HL-60 (cell line): ENCODE data around the gene FANCE.

Experiments
- DNase-seq, 2 experiments: peaks; one replicate each; pipeline ENCODE4 v3.0.0-alpha.2; 2010 to 2020; ENCODE audit warnings: low read depth in 1 of 2, low spot score in 1 of 2
- H3K27ac ChIP-seq: fragments of 250-450 bp; sonication (Bioruptor Pico); replicated peaks from 2 replicates; pipeline ENCODE4 v1.5.1; 2020; ENCODE audit warnings: mild to moderate bottlenecking, moderate library complexity
- H3K27me3 ChIP-seq: fragments of 250-450 bp; sonication (Bioruptor Pico); 2 replicates; pipeline ENCODE4 v1.5.1; 2021; ENCODE audit warnings: mild to moderate bottlenecking, moderate library complexity; ENCODE audit not compliant: insufficient read depth, poor library complexity, severe bottlenecking
- H3K4me3 ChIP-seq: replicated peaks from 2 replicates; pipeline ENCODE4 v1.5.1; 2011; ENCODE audit warnings: mild to moderate bottlenecking, control low read depth, low read length; ENCODE audit not compliant: insufficient read depth
- CTCF ChIP-seq: IDR thresholded peaks from one replicate; pipeline ENCODE4 v1.5.1; 2011; ENCODE audit warnings: low read length, control low read depth, inconsistent platforms; ENCODE audit not compliant: insufficient read depth
- GABPA ChIP-seq: IDR thresholded peaks from 2 replicates; pipeline ENCODE4 v1.6.1; 2012; ENCODE audit warnings: low read depth
- POLR2AphosphoS5 ChIP-seq: IDR thresholded peaks from 2 replicates; pipeline ENCODE4 v1.6.1; 2012; ENCODE audit warnings: low read depth
- SPI1 ChIP-seq: IDR thresholded peaks from 2 replicates; pipeline ENCODE4 v1.6.1; 2012; ENCODE audit warnings: low read depth, mild to moderate bottlenecking, borderline replicate concordance
- long read RNA-seq: library from polyadenylated mRNA; unstranded; transcript quantifications from one replicate; pipeline ENCODE4 v2.0.0, GENCODE V29; 2020
- TF ChIP-seq, protein P1 (sequence below): IDR thresholded peaks from 2 replicates; pipeline ENCODE4 v1.6.1; 2012; ENCODE audit warnings: low read depth; ENCODE audit not compliant: insufficient replicate concordance

FANCE gene, protein sequence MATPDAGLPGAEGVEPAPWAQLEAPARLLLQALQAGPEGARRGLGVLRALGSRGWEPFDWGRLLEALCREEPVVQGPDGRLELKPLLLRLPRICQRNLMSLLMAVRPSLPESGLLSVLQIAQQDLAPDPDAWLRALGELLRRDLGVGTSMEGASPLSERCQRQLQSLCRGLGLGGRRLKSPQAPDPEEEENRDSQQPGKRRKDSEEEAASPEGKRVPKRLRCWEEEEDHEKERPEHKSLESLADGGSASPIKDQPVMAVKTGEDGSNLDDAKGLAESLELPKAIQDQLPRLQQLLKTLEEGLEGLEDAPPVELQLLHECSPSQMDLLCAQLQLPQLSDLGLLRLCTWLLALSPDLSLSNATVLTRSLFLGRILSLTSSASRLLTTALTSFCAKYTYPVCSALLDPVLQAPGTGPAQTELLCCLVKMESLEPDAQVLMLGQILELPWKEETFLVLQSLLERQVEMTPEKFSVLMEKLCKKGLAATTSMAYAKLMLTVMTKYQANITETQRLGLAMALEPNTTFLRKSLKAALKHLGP
- long read RNA-seq, partial matches to known transcripts: 1 of 4 reads
- long read RNA-seq, other reads (novel, unspliced or antisense): 3 of 4 reads

DNA sequence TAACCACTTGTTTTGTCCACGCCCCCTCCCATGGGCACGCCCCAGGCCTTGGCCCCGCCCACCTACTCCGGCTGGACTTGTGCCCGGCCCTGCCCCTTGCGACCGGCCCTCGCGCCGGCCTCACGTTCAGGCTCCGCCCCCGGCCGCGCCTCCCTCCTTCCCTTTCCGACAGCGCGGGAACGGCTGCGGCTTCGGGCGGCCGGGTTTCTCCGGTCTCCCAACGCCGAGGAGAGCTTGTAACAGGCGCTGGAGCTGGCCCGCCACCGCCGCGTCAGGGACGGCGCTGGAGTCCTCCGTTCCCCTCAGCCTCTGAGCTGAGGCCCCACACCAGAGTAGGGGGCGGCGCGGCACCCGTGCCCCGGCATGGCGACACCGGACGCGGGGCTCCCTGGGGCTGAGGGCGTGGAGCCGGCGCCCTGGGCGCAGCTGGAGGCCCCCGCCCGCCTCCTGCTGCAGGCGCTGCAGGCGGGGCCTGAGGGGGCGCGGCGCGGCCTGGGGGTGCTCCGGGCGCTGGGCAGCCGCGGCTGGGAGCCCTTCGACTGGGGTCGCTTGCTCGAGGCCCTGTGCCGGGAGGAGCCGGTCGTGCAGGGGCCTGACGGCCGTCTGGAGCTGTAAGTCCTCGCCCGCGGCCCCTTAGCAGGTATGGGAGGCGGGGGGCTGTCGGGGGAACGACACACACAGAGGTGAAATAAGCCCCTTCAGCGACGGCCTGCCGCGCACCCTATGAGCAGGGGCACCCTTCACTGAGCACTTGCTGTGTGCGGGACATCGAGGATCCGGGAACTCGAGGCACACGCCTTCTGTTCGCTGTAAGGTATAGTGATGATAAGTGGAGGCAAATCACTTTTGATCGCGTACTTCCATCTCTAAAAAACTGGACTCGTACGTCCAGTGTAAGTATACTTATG lies at the start of gene FANCE:
FANCE (plus strand) TSS at position 156 of the 908 bp plus-strand sequence; CDS start at position 364, 208 bp downstream.
- 0 out of 2 replicates have a peak, but pooled peaks have one; percentile 45 for TF ChIP-seq POLR2AphosphoS5
- TF ChIP-seq, protein P1, sequence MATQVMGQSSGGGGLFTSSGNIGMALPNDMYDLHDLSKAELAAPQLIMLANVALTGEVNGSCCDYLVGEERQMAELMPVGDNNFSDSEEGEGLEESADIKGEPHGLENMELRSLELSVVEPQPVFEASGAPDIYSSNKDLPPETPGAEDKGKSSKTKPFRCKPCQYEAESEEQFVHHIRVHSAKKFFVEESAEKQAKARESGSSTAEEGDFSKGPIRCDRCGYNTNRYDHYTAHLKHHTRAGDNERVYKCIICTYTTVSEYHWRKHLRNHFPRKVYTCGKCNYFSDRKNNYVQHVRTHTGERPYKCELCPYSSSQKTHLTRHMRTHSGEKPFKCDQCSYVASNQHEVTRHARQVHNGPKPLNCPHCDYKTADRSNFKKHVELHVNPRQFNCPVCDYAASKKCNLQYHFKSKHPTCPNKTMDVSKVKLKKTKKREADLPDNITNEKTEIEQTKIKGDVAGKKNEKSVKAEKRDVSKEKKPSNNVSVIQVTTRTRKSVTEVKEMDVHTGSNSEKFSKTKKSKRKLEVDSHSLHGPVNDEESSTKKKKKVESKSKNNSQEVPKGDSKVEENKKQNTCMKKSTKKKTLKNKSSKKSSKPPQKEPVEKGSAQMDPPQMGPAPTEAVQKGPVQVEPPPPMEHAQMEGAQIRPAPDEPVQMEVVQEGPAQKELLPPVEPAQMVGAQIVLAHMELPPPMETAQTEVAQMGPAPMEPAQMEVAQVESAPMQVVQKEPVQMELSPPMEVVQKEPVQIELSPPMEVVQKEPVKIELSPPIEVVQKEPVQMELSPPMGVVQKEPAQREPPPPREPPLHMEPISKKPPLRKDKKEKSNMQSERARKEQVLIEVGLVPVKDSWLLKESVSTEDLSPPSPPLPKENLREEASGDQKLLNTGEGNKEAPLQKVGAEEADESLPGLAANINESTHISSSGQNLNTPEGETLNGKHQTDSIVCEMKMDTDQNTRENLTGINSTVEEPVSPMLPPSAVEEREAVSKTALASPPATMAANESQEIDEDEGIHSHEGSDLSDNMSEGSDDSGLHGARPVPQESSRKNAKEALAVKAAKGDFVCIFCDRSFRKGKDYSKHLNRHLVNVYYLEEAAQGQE: no peak
- peak within 1 kb of the TSS; percentile 54 for H3K27ac ChIP-seq

DNA sequence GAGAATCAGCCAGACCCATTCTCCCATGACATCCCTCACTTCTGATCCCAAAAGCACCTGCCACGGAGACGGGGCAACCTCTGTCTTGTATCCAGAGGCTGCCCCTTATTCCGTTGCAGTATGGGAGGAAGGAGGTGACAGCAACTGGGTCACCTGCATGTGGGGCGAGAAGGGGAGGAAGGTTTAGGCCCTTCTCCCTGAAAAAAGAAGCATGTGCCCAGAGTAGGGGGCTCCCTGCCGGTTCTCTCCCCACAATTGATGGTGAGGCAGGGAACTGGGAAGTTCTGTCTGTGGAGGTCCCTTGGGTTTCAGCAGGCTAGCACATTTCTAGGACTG lies 49.3 kb upstream of the FANCE start:
- TF ChIP-seq POLR2AphosphoS5 (no peak), GABPA (no peak), CTCF (no peak), SPI1 (no peak)
- TF ChIP-seq, protein P1: no peak
- no peak overlapping the region for H3K4me3 ChIP-seq
- no peak overlapping the region for H3K27ac ChIP-seq
- no peak for DNase-seq
- no peaks in the 10 kb centered on the region for H3K27me3 ChIP-seq

More for the DNA sequence above, at the start of gene FANCE:
- DNase-seq: peak; percentile 85 to 94
- H3K4me3 ChIP-seq: peak within 1 kb of the TSS; percentile 79
- no peaks in the 10 kb centered on the region for H3K27me3 ChIP-seq

- no peak for TF ChIP-seq GABPA
- TF ChIP-seq, protein P1: no peak
- no peak for TF ChIP-seq SPI1
- TF ChIP-seq CTCF: no peak
- TF ChIP-seq POLR2AphosphoS5: no peak
- Histone ChIP-seq H3K4me3 (no peak overlapping the region), H3K27me3 (no peaks in the 10 kb centered on the region), H3K27ac (no peak overlapping the region)
- DNase-seq: no peak
Observed at GRCh38 chr6:35403544-35404442, 48.3 kb upstream of the FANCE start.
